OCI-LY3 (cell line): ENCODE measurements around the gene RAP1GAP2.

Source experiments
- H2AFZ ChIP-seq: fragments of 200-600, 300-600 bp; shearing (Covaris generic); 2 replicates; pipeline ENCODE4 v1.6.0; 2014; ENCODE audit warnings: antibody characterized with exemption, low read depth, low read length
- H3K27ac ChIP-seq: fragments of 200-600, 300-600 bp; sonication (generic); 2 replicates; pipeline ENCODE4 v1.5.1; 2014; ENCODE audit warnings: mild to moderate bottlenecking, low read length, moderate library complexity, mixed read lengths
- H3K27me3 ChIP-seq: fragments of 200-600, 300-600 bp; sonication (generic); 2 replicates; pipeline ENCODE4 v1.6.1; 2014; ENCODE audit warnings: low read depth, low read length, mixed read lengths
- H3K36me3 ChIP-seq: fragments of 200-600, 300-600 bp; sonication (generic); replicated peaks from 2 replicates; pipeline ENCODE3; 2014; ENCODE audit warnings: low read depth, low read length, mixed read lengths
- H3K4me1 ChIP-seq: fragments of 300-600, 200-600 bp; sonication (generic); 2 replicates; pipeline ENCODE4 v1.6.1; 2014; ENCODE audit warnings: low read length, mixed read lengths
- H3K4me2 ChIP-seq: fragments of 200-600, 300-600 bp; sonication (generic); 2 replicates; pipeline ENCODE4 v1.6.1; 2014; ENCODE audit warnings: low read length, mixed read lengths
- H3K4me3 ChIP-seq: fragments of 300-600, 200-600 bp; sonication (generic); 2 replicates; pipeline ENCODE4 v1.5.1; 2014; ENCODE audit warnings: antibody characterized with exemption, mild to moderate bottlenecking, low read length, moderate library complexity
- H3K79me2 ChIP-seq: fragments of 300-600, 200-600 bp; shearing (Covaris generic); 2 replicates; pipeline ENCODE4 v1.6.1; 2014; ENCODE audit warnings: mild to moderate bottlenecking, low read length, mixed read lengths
- H3K9ac ChIP-seq: fragments of 300-600, 200-600 bp; shearing (Covaris generic); 2 replicates; pipeline ENCODE4 v1.6.0; 2014; ENCODE audit warnings: mild to moderate bottlenecking, low read length, moderate library complexity
- H3K9me3 ChIP-seq: fragments of 200-600, 300-600 bp; shearing (Covaris generic); 2 replicates; pipeline ENCODE4 v1.6.1; 2014; ENCODE audit warnings: low read length, mixed read lengths; ENCODE audit not compliant: insufficient read depth
- H4K20me1 ChIP-seq: fragments of 200-600, 300-600 bp; sonication (generic); 2 replicates; pipeline ENCODE4 v1.6.1; 2016; ENCODE audit warnings: low read length, mixed read lengths; ENCODE audit not compliant: insufficient read depth
- CTCF ChIP-seq: fragments of 200-600, 300-600 bp; sonication (generic); IDR thresholded peaks from 2 replicates; pipeline ENCODE4 v1.5.1; 2014; ENCODE audit warnings: antibody characterized with exemption, low read length, low read depth
- EZH2phosphoT487 ChIP-seq: fragments of 200-600 bp; shearing (Covaris generic); IDR thresholded peaks from 2 replicates; pipeline ENCODE4 v1.6.1; 2018; ENCODE audit warnings: antibody characterized with exemption, mixed run types, low read depth

Gene RAP1GAP2

GRCh38 chr17:3005696-3006095 is 209.5 kb downstream of the RAP1GAP2 start:
- H3K9me3 ChIP-seq: no peaks in the 10 kb centered on the region
- H3K36me3 ChIP-seq: no peaks in the 10 kb centered on the region
- H3K4me3 ChIP-seq: peak overlapping the region; percentile 70
- no peak for TF ChIP-seq EZH2phosphoT487
- no peak for TF ChIP-seq CTCF
- H3K9ac ChIP-seq: peak overlapping the region; percentile 92
- H2AFZ ChIP-seq: no peak overlapping the region
- peak overlapping the region; percentile 99 for H3K27ac ChIP-seq
- no peaks in the 10 kb centered on the region for H4K20me1 ChIP-seq
- H3K4me2 ChIP-seq: peak overlapping the region; percentile 95
- no peaks in the 10 kb centered on the region for H3K27me3 ChIP-seq
- H3K4me1 ChIP-seq: peaks cover 55% of the 10 kb centered on the region
- H3K79me2 ChIP-seq: no peaks in the 10 kb centered on the region

GRCh38 chr17:3006801-3007200 is 210.6 kb downstream of the RAP1GAP2 start:
- Histone ChIP-seq H3K27me3 (no peaks in the 10 kb centered on the region), H2AFZ (no peak overlapping the region), H3K4me3 (no peak overlapping the region), H3K4me2 (peak overlapping the region; percentile 12; the same call in 1 of the 2 replicates), H3K79me2 (no peaks in the 10 kb centered on the region), H3K9ac (no peak overlapping the region), H3K4me1 (peaks cover 50% of the 10 kb centered on the region), H3K27ac (no peak overlapping the region), H3K9me3 (no peaks in the 10 kb centered on the region), H4K20me1 (no peaks in the 10 kb centered on the region), H3K36me3 (no peaks in the 10 kb centered on the region)
- TF ChIP-seq CTCF (no peak), EZH2phosphoT487 (no peak)

GRCh38 chr17:3007651-3008121 is 211.4 kb downstream of the RAP1GAP2 start:
- TF ChIP-seq CTCF (no peak), EZH2phosphoT487 (no peak)
- Histone ChIP-seq H3K79me2 (no peaks in the 10 kb centered on the region), H3K9me3 (no peaks in the 10 kb centered on the region), H3K9ac (no peak overlapping the region), H2AFZ (no peak overlapping the region), H4K20me1 (no peaks in the 10 kb centered on the region), H3K36me3 (no peaks in the 10 kb centered on the region), H3K27me3 (no peaks in the 10 kb centered on the region), H3K4me2 (no peak overlapping the region), H3K4me3 (no peak overlapping the region), H3K27ac (no peak overlapping the region), H3K4me1 (peaks cover 41% of the 10 kb centered on the region)

- no peaks in the 10 kb centered on the region for H4K20me1 ChIP-seq
- no peak overlapping the region for H3K4me3 ChIP-seq
- H3K4me2 ChIP-seq: no peak overlapping the region
- no peaks in the 10 kb centered on the region for H3K36me3 ChIP-seq
- H3K4me1 ChIP-seq: peaks cover 32% of the 10 kb centered on the region
- H3K9me3 ChIP-seq: no peaks in the 10 kb centered on the region
- no peak overlapping the region for H3K9ac ChIP-seq
- no peak overlapping the region for H3K27ac ChIP-seq
- H2AFZ ChIP-seq: no peak overlapping the region
- TF ChIP-seq EZH2phosphoT487 (no peak), CTCF (no peak)
- H3K27me3 ChIP-seq: no peaks in the 10 kb centered on the region
- no peaks in the 10 kb centered on the region for H3K79me2 ChIP-seq
These were observed 212.4 kb downstream of the RAP1GAP2 start for GRCh38 chr17:3008336-3009288.
